ENCODE data around the gene LTB.

DNA sequence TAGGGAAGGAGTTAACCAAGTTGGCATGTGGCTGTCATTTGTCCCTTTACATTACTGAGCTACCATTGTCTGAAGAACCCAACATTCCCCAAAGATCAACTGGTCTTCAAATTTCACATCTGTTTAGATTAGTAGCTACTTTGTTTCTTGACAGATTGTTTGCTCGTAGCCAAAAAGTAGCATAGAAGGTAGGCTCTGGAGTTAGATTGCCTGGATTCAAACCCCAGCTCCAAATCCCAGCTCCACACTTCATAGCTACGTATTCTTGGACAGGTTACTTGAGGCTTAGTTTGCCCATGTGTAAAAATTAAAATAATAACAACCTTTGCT lies 33.7 kb downstream of the LTB start:
- TF ChIP-seq, protein P1, sequence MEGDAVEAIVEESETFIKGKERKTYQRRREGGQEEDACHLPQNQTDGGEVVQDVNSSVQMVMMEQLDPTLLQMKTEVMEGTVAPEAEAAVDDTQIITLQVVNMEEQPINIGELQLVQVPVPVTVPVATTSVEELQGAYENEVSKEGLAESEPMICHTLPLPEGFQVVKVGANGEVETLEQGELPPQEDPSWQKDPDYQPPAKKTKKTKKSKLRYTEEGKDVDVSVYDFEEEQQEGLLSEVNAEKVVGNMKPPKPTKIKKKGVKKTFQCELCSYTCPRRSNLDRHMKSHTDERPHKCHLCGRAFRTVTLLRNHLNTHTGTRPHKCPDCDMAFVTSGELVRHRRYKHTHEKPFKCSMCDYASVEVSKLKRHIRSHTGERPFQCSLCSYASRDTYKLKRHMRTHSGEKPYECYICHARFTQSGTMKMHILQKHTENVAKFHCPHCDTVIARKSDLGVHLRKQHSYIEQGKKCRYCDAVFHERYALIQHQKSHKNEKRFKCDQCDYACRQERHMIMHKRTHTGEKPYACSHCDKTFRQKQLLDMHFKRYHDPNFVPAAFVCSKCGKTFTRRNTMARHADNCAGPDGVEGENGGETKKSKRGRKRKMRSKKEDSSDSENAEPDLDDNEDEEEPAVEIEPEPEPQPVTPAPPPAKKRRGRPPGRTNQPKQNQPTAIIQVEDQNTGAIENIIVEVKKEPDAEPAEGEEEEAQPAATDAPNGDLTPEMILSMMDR (IDR thresholded peaks at IDR 0.05) = no peak
- TF ChIP-seq POLR2A (IDR thresholded peaks at IDR 0.05) = no peak
- no peak for TF ChIP-seq POLR2AphosphoS5 (IDR thresholded peaks at IDR 0.05; ENCODE audit: insufficient read depth in 1 of 2, low read depth in 1 of 2)

Data from vagina (tissue), 2 donors.